Trophoblast cell (in vitro differentiated cells and primary cell): Measurements from ENCODE around the gene RTN4R.

Experiments
- DNase-seq, 2 donors: peaks; one replicate each; pipeline ENCODE4 v3.0.0-alpha.2; 2016
- H2AFZ ChIP-seq: 2 replicates; pipeline ENCODE4 v1.6.1; 2013; ENCODE audit warnings: low read length, moderate library complexity, mild to moderate bottlenecking; ENCODE audit not compliant: insufficient read depth, poor library complexity
- H2AK5ac ChIP-seq: 2 replicates; pipeline ENCODE4 v1.6.1; 2013; ENCODE audit warnings: mild to moderate bottlenecking, low read length
- H2BK120ac ChIP-seq: 2 replicates; pipeline ENCODE4 v1.6.1; 2013; ENCODE audit warnings: low read length, mild to moderate bottlenecking, moderate library complexity; ENCODE audit not compliant: insufficient read depth, poor library complexity
- H2BK12ac ChIP-seq: 2 replicates; pipeline ENCODE4 v1.6.1; 2013; ENCODE audit warnings: mild to moderate bottlenecking, low read length, moderate library complexity
- H2BK5ac ChIP-seq: 2 replicates; pipeline ENCODE4 v1.6.1; 2013; ENCODE audit warnings: low read length, low read depth, moderate library complexity, mild to moderate bottlenecking; ENCODE audit not compliant: poor library complexity
- H3K14ac ChIP-seq: 2 replicates; pipeline ENCODE4 v1.6.1; 2013; ENCODE audit warnings: mild to moderate bottlenecking, low read length
- H3K18ac ChIP-seq: 2 replicates; pipeline ENCODE4 v1.6.1; 2013; ENCODE audit warnings: mild to moderate bottlenecking, low read length
- H3K23ac ChIP-seq: 2 replicates; pipeline ENCODE4 v1.6.1; 2013; ENCODE audit warnings: low read length
- H3K27ac ChIP-seq: 2 replicates; pipeline ENCODE4 v1.5.1; 2013; ENCODE audit warnings: low read depth, mild to moderate bottlenecking, inconsistent platforms, low read length, moderate library complexity
- H3K27me3 ChIP-seq: 2 replicates; pipeline ENCODE4 v1.6.1; 2013; ENCODE audit warnings: inconsistent platforms, mild to moderate bottlenecking, low read length, moderate library complexity; ENCODE audit not compliant: insufficient read depth
- H3K36me3 ChIP-seq, 2 experiments: 1 replicate in 1 of 2; 2 replicates in 1 of 2; pipeline ENCODE4 v1.6.1; 2013; ENCODE audit warnings: low read length in 2 of 2, mild to moderate bottlenecking in 2 of 2, moderate library complexity in 1 of 2; ENCODE audit not compliant: insufficient read depth in 2 of 2, control insufficient read depth in 1 of 2
- H3K4ac ChIP-seq: 2 replicates; pipeline ENCODE4 v1.6.1; 2013; ENCODE audit warnings: low read depth, mild to moderate bottlenecking, low read length, moderate library complexity
- H3K4me1 ChIP-seq, 2 experiments: 1 replicate in 1 of 2; 2 replicates in 1 of 2; pipeline ENCODE4 v1.6.1; 2013; ENCODE audit warnings: low read length in 2 of 2, mild to moderate bottlenecking in 2 of 2, moderate library complexity in 1 of 2; ENCODE audit not compliant: insufficient read depth in 2 of 2, control insufficient read depth in 1 of 2
- H3K4me2 ChIP-seq: 2 replicates; pipeline ENCODE4 v1.6.1; 2013; ENCODE audit warnings: inconsistent platforms, mild to moderate bottlenecking, low read length, moderate library complexity
- H3K4me3 ChIP-seq: 2 replicates; pipeline ENCODE4 v1.5.1; 2013; ENCODE audit warnings: mild to moderate bottlenecking, low read depth, low read length, inconsistent platforms
- H3K79me1 ChIP-seq: one replicate; pipeline ENCODE4 v1.6.1; 2013; ENCODE audit warnings: low read length
- H3K79me2 ChIP-seq: 2 replicates; pipeline ENCODE4 v1.6.1; 2013; ENCODE audit warnings: low read length, mild to moderate bottlenecking; ENCODE audit not compliant: control insufficient read depth, insufficient read depth, poor library complexity
- H3K9ac ChIP-seq: 2 replicates; pipeline ENCODE4 v1.6.1; 2013; ENCODE audit warnings: mild to moderate bottlenecking, low read length
- H3K9me3 ChIP-seq: 2 replicates; pipeline ENCODE4 v1.6.1; 2013; ENCODE audit warnings: low read depth, mild to moderate bottlenecking, control low read depth, inconsistent platforms, low read length; ENCODE audit not compliant: insufficient read depth
- H4K12ac ChIP-seq: 2 replicates; pipeline ENCODE4 v1.6.1; 2013; ENCODE audit warnings: low read depth, mild to moderate bottlenecking, low read length, moderate library complexity
- H4K8ac ChIP-seq: 2 replicates; pipeline ENCODE4 v1.6.1; 2013; ENCODE audit warnings: low read depth, mild to moderate bottlenecking, low read length, moderate library complexity
- H4K91ac ChIP-seq: one replicate; pipeline ENCODE4 v1.6.1; 2013; ENCODE audit warnings: low read depth, mild to moderate bottlenecking, low read length, moderate library complexity
- WGBS: extraction: QIAGEN DNeasy Blood & Tissue Kit; methylation state at CpG from one replicate; pipeline ENCODE4 v1.1.7; 2013; ENCODE audit warnings: missing lambda C conversion rate; ENCODE audit not compliant: insufficient read length, insufficient coverage; ENCODE audit errors: extremely low coverage; 5-methylcytosine and 5-hydroxymethylcytosine counted together

RTN4R gene

DNA sequence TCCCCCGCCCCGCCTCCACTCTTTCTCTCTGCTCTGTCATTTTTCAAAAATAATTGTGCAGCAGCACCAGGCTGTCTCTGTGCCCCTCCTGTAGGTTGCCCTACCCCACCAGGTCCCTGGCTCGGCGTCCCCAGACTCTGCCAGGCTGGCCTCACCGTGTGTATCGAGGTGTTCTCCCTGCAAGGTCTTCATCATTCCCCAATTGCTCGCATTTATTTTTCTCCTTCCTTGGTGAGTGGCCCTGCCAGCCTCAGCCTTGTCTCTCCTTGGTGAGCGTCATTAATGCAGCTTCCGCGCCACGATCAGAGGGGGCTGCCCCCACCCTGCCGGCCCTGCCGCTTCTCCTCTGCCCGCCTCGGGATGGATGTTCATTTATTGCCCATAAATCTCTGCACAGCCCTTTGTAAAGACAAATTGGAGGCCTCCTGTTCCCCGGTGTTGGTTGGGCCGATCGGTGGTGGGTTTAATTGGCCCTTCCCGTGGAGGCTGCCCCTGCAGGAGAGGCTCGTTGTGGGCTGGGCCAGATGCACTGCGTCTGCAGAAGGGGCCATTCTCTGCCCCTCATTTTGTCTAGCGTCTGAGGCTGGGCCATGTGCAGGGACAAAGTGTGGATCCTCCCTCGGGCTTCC, 33.2 kb downstream of the RTN4R start:
- no peak overlapping the region for H3K14ac ChIP-seq
- no peak overlapping the region for H2AK5ac ChIP-seq
- H3K23ac ChIP-seq = no peak overlapping the region
- H4K8ac ChIP-seq = no peak overlapping the region
- H3K27ac ChIP-seq = no peak overlapping the region
- no peak for DNase-seq
- no peak overlapping the region for H2BK5ac ChIP-seq
- no peak overlapping the region for H4K91ac ChIP-seq
- H3K79me2 ChIP-seq = no peaks in the 10 kb centered on the region
- H3K9ac ChIP-seq = no peak overlapping the region
- H3K4ac ChIP-seq = no peak overlapping the region
- no peaks in the 10 kb centered on the region for H3K79me1 ChIP-seq
- no peak overlapping the region for H4K12ac ChIP-seq
- peaks cover 0 to 2% of the 10 kb centered on the region in 2 experiments for H3K4me1 ChIP-seq
- H2BK12ac ChIP-seq = no peak overlapping the region
- no peak overlapping the region for H2BK120ac ChIP-seq
- H3K4me3 ChIP-seq = no peak overlapping the region
- no peaks in the 10 kb centered on the region for H3K9me3 ChIP-seq
- WGBS = no CpG with 5 or more reads among the region's 23 CpGs
- no peaks in the 10 kb centered on the region for H3K36me3 ChIP-seq
- H3K4me2 ChIP-seq = no peak overlapping the region
- H2AFZ ChIP-seq = no peak overlapping the region
- H3K18ac ChIP-seq = no peak overlapping the region
- H3K27me3 ChIP-seq = no peaks in the 10 kb centered on the region

GRCh38 chr22:20234314-20234682, 33.8 kb downstream of the RTN4R start:
- Histone ChIP-seq H3K4me2 (no peak overlapping the region), H2AK5ac (no peak overlapping the region), H3K14ac (no peak overlapping the region), H2BK120ac (no peak overlapping the region), H3K18ac (no peak overlapping the region), H3K4ac (no peak overlapping the region), H3K9ac (no peak overlapping the region), H2BK5ac (no peak overlapping the region), H4K91ac (no peak overlapping the region), H4K8ac (no peak overlapping the region), H3K27me3 (no peaks in the 10 kb centered on the region), H3K79me2 (no peaks in the 10 kb centered on the region), H3K27ac (no peak overlapping the region), H3K4me3 (no peak overlapping the region), H3K79me1 (no peaks in the 10 kb centered on the region), H3K23ac (no peak overlapping the region), H2BK12ac (no peak overlapping the region), H4K12ac (no peak overlapping the region), H2AFZ (no peak overlapping the region), H3K36me3 (no peaks in the 10 kb centered on the region), H3K9me3 (no peaks in the 10 kb centered on the region), H3K4me1 (peaks cover 0 to 2% of the 10 kb centered on the region in 2 experiments)
- no CpG with 5 or more reads among the region's 10 CpGs for WGBS
- DNase-seq = no peak

DNA sequence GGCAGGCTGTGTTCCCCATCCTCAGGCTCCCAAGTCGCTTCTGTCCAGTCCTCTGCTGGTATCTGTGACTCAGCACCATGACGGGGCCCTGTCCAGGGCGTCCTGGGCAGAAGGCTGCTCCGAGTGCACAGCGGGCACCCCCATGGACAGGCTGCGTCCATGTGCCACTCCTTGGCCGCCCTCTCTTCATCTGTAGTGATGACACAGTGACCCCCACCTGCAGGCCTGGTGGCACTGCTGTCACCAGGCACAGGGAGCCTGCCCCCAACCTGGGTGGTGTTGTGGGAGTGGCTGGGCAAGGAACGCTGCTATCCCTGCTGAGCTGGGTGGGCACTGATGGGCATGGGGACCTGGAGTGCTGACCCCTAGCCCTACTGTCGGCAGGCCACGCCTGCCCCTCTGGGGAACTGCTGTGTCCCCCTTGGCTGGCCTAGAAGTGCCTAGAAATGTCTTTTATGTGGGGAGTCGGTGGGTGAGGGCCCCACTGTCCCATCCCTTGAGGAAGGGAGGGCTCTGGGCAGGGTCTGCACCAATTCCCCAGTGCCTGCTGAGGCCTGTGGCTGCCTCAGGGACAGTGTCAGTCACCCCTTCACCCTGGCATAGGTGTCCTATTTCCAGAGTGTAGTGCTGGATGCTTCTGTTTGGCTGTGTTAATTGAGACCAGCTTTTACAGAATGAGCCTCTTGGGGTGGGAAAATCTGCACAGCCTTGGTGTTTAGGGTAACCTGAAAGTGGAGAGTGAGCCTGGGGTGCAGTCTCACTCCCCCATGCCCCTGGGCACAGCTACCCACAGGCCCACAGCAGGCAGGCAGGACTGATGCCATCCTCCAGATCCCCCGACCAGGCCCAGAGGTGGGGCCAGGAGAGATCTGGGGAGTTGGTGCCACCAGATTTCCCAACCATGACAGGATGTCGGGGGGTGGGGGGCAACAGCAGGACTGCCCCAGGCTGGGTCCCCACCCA, 34.5 kb downstream of the RTN4R start:
- Histone ChIP-seq H3K9me3 (no peaks in the 10 kb centered on the region), H3K14ac (no peak overlapping the region), H3K4me3 (no peak overlapping the region), H3K18ac (no peak overlapping the region), H3K27ac (no peak overlapping the region), H4K8ac (no peak overlapping the region), H3K23ac (no peak overlapping the region), H3K79me1 (no peaks in the 10 kb centered on the region), H3K9ac (no peak overlapping the region), H3K4ac (no peak overlapping the region), H3K79me2 (no peaks in the 10 kb centered on the region), H4K91ac (no peak overlapping the region), H2BK5ac (no peak overlapping the region), H2AK5ac (no peak overlapping the region), H4K12ac (no peak overlapping the region), H2AFZ (no peak overlapping the region), H2BK120ac (no peak overlapping the region), H3K36me3 (no peaks in the 10 kb centered on the region), H3K4me2 (no peak overlapping the region), H3K27me3 (no peaks in the 10 kb centered on the region), H3K4me1 (peaks cover 0 to 2% of the 10 kb centered on the region in 2 experiments), H2BK12ac (no peak overlapping the region)
- no peak for DNase-seq
- WGBS = no CpG with 5 or more reads among the region's 13 CpGs

DNA sequence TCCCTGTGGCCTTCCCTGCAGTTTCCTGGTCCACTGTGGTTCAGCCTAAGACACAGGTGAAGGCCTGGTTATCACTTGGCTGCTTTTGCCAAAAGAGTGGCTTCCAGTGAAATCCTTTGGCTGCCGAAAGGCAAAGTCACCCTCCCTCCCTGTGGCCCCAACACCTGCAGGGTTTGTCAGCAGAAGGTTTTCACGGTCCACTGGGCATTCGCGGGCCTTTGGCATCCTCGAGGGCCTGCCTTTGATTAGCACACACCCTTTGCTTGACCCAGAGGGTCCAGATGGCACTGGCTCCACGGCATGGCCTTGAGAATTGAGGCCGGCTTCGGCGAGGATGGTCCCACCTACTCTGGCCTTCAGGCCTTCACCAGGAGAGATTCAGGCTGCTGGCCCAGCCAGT, 35.3 kb downstream of the RTN4R start:
- Histone ChIP-seq H2BK5ac (no peak overlapping the region), H3K23ac (no peak overlapping the region), H3K9me3 (no peaks in the 10 kb centered on the region), H4K12ac (no peak overlapping the region), H3K4me1 (no peaks in the 10 kb centered on the region), H3K27ac (no peak overlapping the region), H4K8ac (no peak overlapping the region), H2AK5ac (no peak overlapping the region), H3K18ac (no peak overlapping the region), H3K9ac (no peak overlapping the region), H3K36me3 (no peaks in the 10 kb centered on the region), H3K4me3 (no peak overlapping the region), H2AFZ (no peak overlapping the region), H4K91ac (no peak overlapping the region), H3K79me1 (no peaks in the 10 kb centered on the region), H2BK120ac (no peak overlapping the region), H3K14ac (no peak overlapping the region), H2BK12ac (no peak overlapping the region), H3K79me2 (no peaks in the 10 kb centered on the region), H3K27me3 (no peaks in the 10 kb centered on the region), H3K4me2 (no peak overlapping the region), H3K4ac (no peak overlapping the region)
- no CpG with 5 or more reads among the region's 9 CpGs for WGBS
- DNase-seq = no peak
